Thymus (tissue), 11 donors: Measurements from ENCODE around the gene MAD1L1. TPM values are rescaled to one million over a fixed set of nuclear protein-coding genes. Genes with fewer than 3 reads are reported as not detected.
"Not testable (repeated sequence)": the region's sequence is repeated elsewhere in the genome, so short reads cannot be mapped to it uniquely, and the experiment has no call there.

Experiments
- DNase-seq, 9 donors: peaks; one replicate each; pipeline ENCODE4 v3.0.0-alpha.2; 2013; ENCODE audit warnings: low spot score in 9 of 9, low read depth in 6 of 9, missing footprints in 1 of 9
- H3K27ac ChIP-seq, 2 donors: one replicate each; pipeline ENCODE4 v1.5.1; 2013; ENCODE audit warnings: control low read depth in 1 of 2, low read depth in 1 of 2, low read length in 1 of 2, mild to moderate bottlenecking in 1 of 2, moderate library complexity in 1 of 2
- H3K27me3 ChIP-seq, 2 donors: one replicate each; pipeline ENCODE4 v1.5.1; 2013; ENCODE audit warnings: low read length in 1 of 2; ENCODE audit not compliant: control insufficient read depth in 2 of 2, insufficient read depth in 1 of 2
- H3K36me3 ChIP-seq, 2 donors: one replicate each; pipeline ENCODE4 v1.5.1; 2013; ENCODE audit warnings: low read length in 1 of 2, mild to moderate bottlenecking in 1 of 2, moderate library complexity in 1 of 2; ENCODE audit not compliant: control insufficient read depth in 2 of 2, insufficient read depth in 2 of 2
- H3K4me1 ChIP-seq, 2 donors: one replicate each; pipeline ENCODE4 v1.5.1; 2013; ENCODE audit warnings: low read length in 2 of 2; ENCODE audit not compliant: control insufficient read depth in 2 of 2, insufficient read depth in 2 of 2
- H3K4me3 ChIP-seq, 2 donors: one replicate each; pipeline ENCODE4 v1.5.1; 2013; ENCODE audit warnings: low read length in 2 of 2, control low read depth in 1 of 2, mild to moderate bottlenecking in 1 of 2
- H3K9me3 ChIP-seq, 2 donors: one replicate each; pipeline ENCODE4 v1.5.1; 2013; ENCODE audit warnings: low read length in 1 of 2, mild to moderate bottlenecking in 1 of 2; ENCODE audit not compliant: control insufficient read depth in 2 of 2, insufficient read depth in 1 of 2
- WGBS: extraction: QIAGEN DNeasy Blood & Tissue Kit; methylation state at CpG from one replicate; pipeline ENCODE4 v1.1.7; 2013; 5-methylcytosine and 5-hydroxymethylcytosine counted together
- polyA plus RNA-seq: library from polyadenylated mRNA; stranded (reverse); fragments of 200-250 nt; gene quantifications from one replicate; pipeline ENCODE4 v1.2.3, GENCODE V29; 2013
- total RNA-seq: library from RNA; stranded (reverse); fragments of 120-200 nt; gene quantifications from one replicate; pipeline ENCODE4 v1.2.4, GENCODE V29; 2013
- donor health status: healthy.

MAD1L1 gene
- total and polyA plus RNA-seq, 2 donors = 93.3 to 103 TPM

GRCh38 chr7:1826931-1827330, 405.8 kb downstream of the MAD1L1 start:
- H3K4me3 ChIP-seq, H3K27ac ChIP-seq, H3K27me3 ChIP-seq, DNase-seq, H3K36me3 ChIP-seq: not testable (repeated sequence)
- H3K9me3 ChIP-seq = peaks cover 3 to 22% of the 10 kb centered on the region in 2 donors
- peaks cover 12 to 31% of the 10 kb centered on the region in 2 donors for H3K4me1 ChIP-seq
- WGBS = 98% methylated on average over 20 of the region's 21 CpGs

GRCh38 chr7:1825897-1826741, 406.6 kb downstream of the MAD1L1 start:
- 93% methylated on average over 45 of the region's 45 CpGs for WGBS
- Histone ChIP-seq H3K9me3 (peaks cover 3 to 22% of the 10 kb centered on the region in 2 donors), H3K4me3 (no peak overlapping the region), H3K27me3 (no peaks in the 10 kb centered on the region), H3K4me1 (peaks cover 12 to 31% of the 10 kb centered on the region in 2 donors), H3K36me3 (peaks cover 0 to 3% of the 10 kb centered on the region in 2 donors), H3K27ac (no peak overlapping the region)
- DNase-seq = no peak

- Histone ChIP-seq H3K9me3 (peaks cover 3 to 22% of the 10 kb centered on the region in 2 donors), H3K4me1 (peaks cover 12 to 31% of the 10 kb centered on the region in 2 donors)
- not testable (repeated sequence) for H3K4me3 ChIP-seq, H3K27me3 ChIP-seq, H3K36me3 ChIP-seq, DNase-seq, H3K27ac ChIP-seq
- 98% methylated on average over 4 of the region's 4 CpGs for whole genome bisulfite sequencing
Observed at GRCh38 chr7:1825647-1825896, 407.2 kb downstream of the MAD1L1 start.

GRCh38 chr7:1824882-1825646, 407.7 kb downstream of the MAD1L1 start:
- DNase-seq, H3K36me3 ChIP-seq, H3K4me3 ChIP-seq, H3K27me3 ChIP-seq: not testable (repeated sequence)
- H3K4me1 ChIP-seq = peaks cover 13 to 34% of the 10 kb centered on the region in 2 donors
- H3K9me3 ChIP-seq = peaks cover 3 to 22% of the 10 kb centered on the region in 2 donors
- 75% methylated on average over 28 of the region's 28 CpGs for WGBS
- H3K27ac ChIP-seq = peak overlapping the region in 1 of 2 donors; percentile 74

- H3K4me1 ChIP-seq = peaks cover 18 to 41% of the 10 kb centered on the region in 2 donors
- H3K27me3 ChIP-seq, H3K36me3 ChIP-seq, H3K4me3 ChIP-seq: not testable (repeated sequence)
- H3K27ac ChIP-seq = peak overlapping the region; percentile 17 to 31
- 52% methylated on average over 34 of the region's 35 CpGs for WGBS
- DNase-seq = peak; percentile 40 to 92 (median 73)
- peaks cover 2 to 20% of the 10 kb centered on the region in 2 donors for H3K9me3 ChIP-seq
Observed at GRCh38 chr7:1824151-1824881, 408.4 kb downstream of the MAD1L1 start.

GRCh38 chr7:1823376-1824150, 409.2 kb downstream of the MAD1L1 start:
- Histone ChIP-seq H3K4me3 (no peak overlapping the region), H3K36me3 (no peaks in the 10 kb centered on the region), H3K9me3 (peaks cover 0 to 12% of the 10 kb centered on the region in 2 donors), H3K27me3 (no peaks in the 10 kb centered on the region), H3K27ac (no peak overlapping the region), H3K4me1 (peaks cover 24 to 49% of the 10 kb centered on the region in 2 donors)
- no peak for DNase-seq
- WGBS = 98% methylated on average over 24 of the region's 24 CpGs

GRCh38 chr7:1819259-1819841, 413.4 kb downstream of the MAD1L1 start:
- WGBS = 11% methylated on average over 26 of the region's 26 CpGs
- H3K9me3 ChIP-seq = no peaks in the 10 kb centered on the region
- peak overlapping the region in 1 of 2 donors; percentile 7 for H3K27ac ChIP-seq
- H3K36me3 ChIP-seq = peaks cover 0 to 11% of the 10 kb centered on the region in 2 donors
- peaks cover 35 to 73% of the 10 kb centered on the region in 2 donors for H3K4me1 ChIP-seq
- no peak overlapping the region for H3K4me3 ChIP-seq
- DNase-seq = peak in 2 of 9 donors; percentile 44 to 64
- H3K27me3 ChIP-seq = no peaks in the 10 kb centered on the region

GRCh38 chr7:1818575-1819258, 414.0 kb downstream of the MAD1L1 start:
- no peak overlapping the region for H3K4me3 ChIP-seq
- no peaks in the 10 kb centered on the region for H3K27me3 ChIP-seq
- 70% methylated on average over 28 of the region's 28 CpGs for WGBS
- DNase-seq = no peak
- peaks cover 29 to 69% of the 10 kb centered on the region in 2 donors for H3K4me1 ChIP-seq
- no peaks in the 10 kb centered on the region for H3K9me3 ChIP-seq
- no peak overlapping the region for H3K27ac ChIP-seq
- peaks cover 4 to 14% of the 10 kb centered on the region in 2 donors for H3K36me3 ChIP-seq
